ENCODE data around the gene USP40. TPM values are rescaled to one million over a fixed set of nuclear protein-coding genes. Genes with fewer than 3 reads are reported as not detected.

The USP40 gene
- total and polyA plus RNA-seq, 9 of the 15 experiments (the other 6 are each of a cell fraction or from before 2014, with no cell fraction given) = 5.5 to 15.0 (median 9.3) TPM

GRCh38 chr2:233588400-233588799, 21.8 kb upstream of the USP40 start:
- no peak overlapping the region for H3K4me2 ChIP-seq (ENCODE audit: insufficient read depth, low read length)
- H3K9me3 ChIP-seq (replicated peaks; ENCODE audit: control insufficient read depth, insufficient read depth, low read depth, low read length) = no peaks in the 10 kb centered on the region
- in situ Hi-C loops (cut with MboI) (no loop called here), intact Hi-C loops (cut with micrococcal nuclease) (loop anchor here (10.0 kb wide), 1 partner anchor 126 kb away; the partner anchor contains the start of genes UGT1A4 and UGT1A5)
- no peak overlapping the region for H2AFZ ChIP-seq (ENCODE audit: low read depth, low read length)
- no peak overlapping the region for H3K27ac ChIP-seq (ENCODE audit: extremely low read depth, low read depth, low read length)
- H4K20me1 ChIP-seq (replicated peaks; ENCODE audit: control insufficient read depth, insufficient read depth, low read length) = no peaks in the 10 kb centered on the region
- WGBS (ENCODE audit: insufficient coverage, low coverage, missing lambda C conversion rate) = 8% methylated on average over 2 of the region's 2 CpGs
- no peaks in the 10 kb centered on the region for H3K36me3 ChIP-seq (ENCODE audit: control insufficient read depth, insufficient read depth, low read length)
- H3K4me1 ChIP-seq (replicated peaks in 1 of 2; ENCODE audit: control insufficient read depth in 2 of 2, insufficient read depth in 2 of 2, low read length in 2 of 2) = no peaks in the 10 kb centered on the region
- no TSS peak for BruUV-seq (replicated peaks)
- ATAC-seq = no peak
- POLR2A ChIA-PET = no interaction called here
- no peaks in the 10 kb centered on the region for H3K9me1 ChIP-seq (ENCODE audit: control insufficient read depth, insufficient read depth, low read length)
- no peak for DNase-seq (ENCODE audit: extremely low read depth in 1 of 4, low spot score in 3 of 4)
- CTCF ChIA-PET (ENCODE audit: low intra/inter-chr PET ratio) = no interaction called here
- H3K9ac ChIP-seq (ENCODE audit: insufficient read depth in 1 of 2, low read depth in 2 of 2, low read length in 2 of 2) = no peak overlapping the region
- H3K27me3 ChIP-seq (ENCODE audit: control insufficient read depth in 2 of 2, insufficient read depth in 2 of 2, low read length in 2 of 2) = no peaks in the 10 kb centered on the region
- no peak for FAIRE-seq
- H3K4me3 ChIP-seq = no peak overlapping the region
- no peaks in the 10 kb centered on the region for H3K79me2 ChIP-seq (ENCODE audit: control insufficient read depth, insufficient read depth, low read length)
- no peak for TF ChIP-seq CBFB (CRISPR knock-in tag; IDR thresholded peaks at IDR 0.05)
- no peak for TF ChIP-seq CHAMP1 (IDR thresholded peaks at IDR 0.05)
- no peak for TF ChIP-seq HMG20A (CRISPR knock-in tag; conservative IDR thresholded peaks at IDR 0.05)
- no peak for TF ChIP-seq ZNF75A (CRISPR knock-in tag; IDR thresholded peaks at IDR 0.05)
- TF ChIP-seq HMBOX1 (IDR thresholded peaks at IDR 0.05) = no peak
- no peak for TF ChIP-seq GTF2B (IDR thresholded peaks at IDR 0.05; ENCODE audit: extremely low read depth, insufficient read length)
- no peak for TF ChIP-seq RBM25 (IDR thresholded peaks at IDR 0.05; ENCODE audit: low read depth, low read length, severe bottlenecking)
- TF ChIP-seq ZNF175 (CRISPR knock-in tag; IDR thresholded peaks at IDR 0.05; ENCODE audit: low read depth) = no peak
- TF ChIP-seq ZHX1 (conservative IDR thresholded peaks at IDR 0.05; ENCODE audit: low read length) = no peak
- no peak for TF ChIP-seq ZNF512 (tag; IDR thresholded peaks at IDR 0.05)
- TF ChIP-seq SLC30A9 (CRISPR knock-in tag; IDR thresholded peaks at IDR 0.05) = no peak
- no peak for TF ChIP-seq ATF7 (IDR thresholded peaks at IDR 0.05)
- TF ChIP-seq THRA (IDR thresholded peaks at IDR 0.05) = no peak
